ENCODE data around the gene SVBP.

GRCh38 chr1:42851420-42851819 lies 34.2 kb upstream of the SVBP start:
- TF ChIP-seq EZH2 (IDR thresholded peaks at IDR 0.05; ENCODE audit: insufficient read depth, poor library complexity, severe bottlenecking) (no peak), EZH2phosphoT487 (IDR thresholded peaks at IDR 0.05; ENCODE audit: insufficient read depth, low read depth) (no peak)
